HEK293T (cell line): ENCODE results near the gene SCNN1A.

Experiments used
- CTCF ChIA-PET: fragments of 350-600 bp; formaldehyde crosslinking; extraction: SDS; loops from one replicate; lab custom pipeline; 2021; ENCODE audit warnings: antibody characterized with exemption, inconsistent platforms; lab: Yijun Ruan, JAX
- POLR2A ChIA-PET: fragments of 350-600 bp; formaldehyde crosslinking; extraction: SDS; loops from one replicate; lab custom pipeline; 2020; ENCODE audit warnings: antibody characterized with exemption, inconsistent platforms; lab: Yijun Ruan, JAX
- DNase-seq: peaks from one replicate; pipeline ENCODE4 v3.0.0; 2012; ENCODE audit warnings: mixed read lengths; ENCODE audit errors: extremely low spot score
- ARNT ChIP-seq: fragments of 450-650 bp; IDR thresholded peaks from 2 replicates; pipeline ENCODE4 v1.6.1; 2017; ENCODE audit warnings: mild to moderate bottlenecking
- BHLHE40 ChIP-seq: fragments of 450-650 bp; IDR thresholded peaks from 2 replicates; pipeline ENCODE4 v1.6.1; 2016; ENCODE audit warnings: mild to moderate bottlenecking, moderate library complexity, borderline replicate concordance
- CTBP1 ChIP-seq: fragments of 450-650 bp; IDR thresholded peaks from 2 replicates; pipeline ENCODE4 v1.6.1; 2016; ENCODE audit warnings: borderline replicate concordance
- ELF4 ChIP-seq: fragments of 450-650 bp; IDR thresholded peaks from 2 replicates; pipeline ENCODE4 v1.6.1; 2017; ENCODE audit warnings: antibody characterized with exemption
- FOXA1 ChIP-seq: fragments of 450-650 bp; IDR thresholded peaks from 2 replicates; pipeline ENCODE4 v1.6.1; 2016; ENCODE audit warnings: mild to moderate bottlenecking
- FOXK2 ChIP-seq: fragments of 450-650 bp; IDR thresholded peaks from 2 replicates; pipeline ENCODE4 v1.6.1; 2016; ENCODE audit warnings: mild to moderate bottlenecking
- FOXM1 ChIP-seq: fragments of 450-650 bp; IDR thresholded peaks from 2 replicates; pipeline ENCODE4 v1.6.1; 2017; ENCODE audit warnings: mild to moderate bottlenecking, borderline replicate concordance
- HDGF ChIP-seq: fragments of 450-650 bp; IDR thresholded peaks from 2 replicates; pipeline ENCODE4 v1.6.1; 2017; ENCODE audit warnings: antibody characterized with exemption, borderline replicate concordance
- L3MBTL2 ChIP-seq: fragments of 450-650 bp; conservative IDR thresholded peaks from 2 replicates; pipeline ENCODE4 v1.6.1; 2016; ENCODE audit warnings: mild to moderate bottlenecking
- LEF1 ChIP-seq: fragments of 450-650 bp; IDR thresholded peaks from 2 replicates; pipeline ENCODE4 v1.6.1; 2017; ENCODE audit warnings: mild to moderate bottlenecking, borderline replicate concordance
- NFRKB ChIP-seq: fragments of 450-650 bp; IDR thresholded peaks from 2 replicates; pipeline ENCODE4 v1.6.1; 2016; ENCODE audit warnings: mild to moderate bottlenecking, moderate library complexity
- SP1 ChIP-seq: fragments of 450-650 bp; IDR thresholded peaks from 2 replicates; pipeline ENCODE4 v1.6.1; 2017
- SUZ12 ChIP-seq: fragments of 450-650 bp; IDR thresholded peaks from 2 replicates; pipeline ENCODE4 v1.6.1; 2016; ENCODE audit warnings: mild to moderate bottlenecking
- TARDBP ChIP-seq: fragments of 450-650 bp; IDR thresholded peaks from 2 replicates; pipeline ENCODE4 v1.6.1; 2016
- ZNF384 ChIP-seq: fragments of 450-650 bp; IDR thresholded peaks from 2 replicates; pipeline ENCODE4 v1.6.1; 2016
- TF ChIP-seq, protein P1 (sequence below): fragments of 450-650 bp; IDR thresholded peaks from 2 replicates; pipeline ENCODE4 v1.6.1; 2016

The SCNN1A gene

DNA sequence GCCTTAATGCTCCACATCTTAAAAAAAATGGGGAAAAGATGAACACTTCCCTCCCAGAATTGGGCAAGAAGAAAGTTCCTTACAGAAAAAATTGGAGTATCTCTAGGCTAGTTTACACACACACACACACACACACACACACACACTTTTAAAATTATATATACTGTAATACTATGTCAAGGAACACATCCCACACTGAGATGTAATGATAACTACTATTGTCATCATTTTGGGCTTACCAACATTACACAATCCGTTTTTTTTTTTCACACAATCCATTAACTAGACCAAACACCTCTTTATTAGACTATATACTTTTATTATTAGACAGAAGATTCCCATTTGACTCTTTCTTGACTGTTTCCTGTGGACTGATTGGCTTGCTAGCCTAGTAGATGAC, 11.1 kb upstream of the SCNN1A start:
- DNase-seq = no peak
- ChIA-PET CTCF (no interaction called here), POLR2A (no interaction called here)
- TF ChIP-seq, protein P1, sequence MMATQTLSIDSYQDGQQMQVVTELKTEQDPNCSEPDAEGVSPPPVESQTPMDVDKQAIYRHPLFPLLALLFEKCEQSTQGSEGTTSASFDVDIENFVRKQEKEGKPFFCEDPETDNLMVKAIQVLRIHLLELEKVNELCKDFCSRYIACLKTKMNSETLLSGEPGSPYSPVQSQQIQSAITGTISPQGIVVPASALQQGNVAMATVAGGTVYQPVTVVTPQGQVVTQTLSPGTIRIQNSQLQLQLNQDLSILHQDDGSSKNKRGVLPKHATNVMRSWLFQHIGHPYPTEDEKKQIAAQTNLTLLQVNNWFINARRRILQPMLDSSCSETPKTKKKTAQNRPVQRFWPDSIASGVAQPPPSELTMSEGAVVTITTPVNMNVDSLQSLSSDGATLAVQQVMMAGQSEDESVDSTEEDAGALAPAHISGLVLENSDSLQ = no peak
- no peak for TF ChIP-seq ARNT
- TF ChIP-seq TARDBP = no peak
- TF ChIP-seq FOXM1 = no peak

DNA sequence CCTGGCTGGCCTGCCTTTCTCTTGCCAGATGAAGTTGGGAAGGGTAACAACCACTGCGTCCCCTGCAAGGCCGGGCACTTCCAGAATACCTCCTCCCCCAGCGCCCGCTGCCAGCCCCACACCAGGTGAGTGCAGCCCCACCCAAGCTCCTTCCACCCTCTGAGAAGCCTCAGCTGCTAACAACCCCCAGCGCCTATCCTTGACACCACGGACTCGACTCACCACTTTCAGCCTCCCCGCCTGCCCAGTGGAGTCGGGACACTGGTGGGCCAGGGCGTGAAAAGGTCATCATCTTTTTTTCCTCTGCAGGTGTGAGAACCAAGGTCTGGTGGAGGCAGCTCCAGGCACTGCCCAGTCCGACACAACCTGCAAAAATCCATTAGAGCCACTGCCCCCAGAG, 10.7 kb upstream of the SCNN1A start:
- no peak for DNase-seq
- ChIA-PET POLR2A (interaction anchor here (1.1 kb wide), 1 partner anchor 85 kb away, joined by 4 read pairs; the partner anchor contains the start of gene VAMP1), CTCF (interaction anchor here (1.2 kb wide), 1 partner anchor 29 kb away, joined by 4 read pairs; no protein-coding TSS in a partner anchor)
- TF ChIP-seq CTBP1 = no peak

DNA sequence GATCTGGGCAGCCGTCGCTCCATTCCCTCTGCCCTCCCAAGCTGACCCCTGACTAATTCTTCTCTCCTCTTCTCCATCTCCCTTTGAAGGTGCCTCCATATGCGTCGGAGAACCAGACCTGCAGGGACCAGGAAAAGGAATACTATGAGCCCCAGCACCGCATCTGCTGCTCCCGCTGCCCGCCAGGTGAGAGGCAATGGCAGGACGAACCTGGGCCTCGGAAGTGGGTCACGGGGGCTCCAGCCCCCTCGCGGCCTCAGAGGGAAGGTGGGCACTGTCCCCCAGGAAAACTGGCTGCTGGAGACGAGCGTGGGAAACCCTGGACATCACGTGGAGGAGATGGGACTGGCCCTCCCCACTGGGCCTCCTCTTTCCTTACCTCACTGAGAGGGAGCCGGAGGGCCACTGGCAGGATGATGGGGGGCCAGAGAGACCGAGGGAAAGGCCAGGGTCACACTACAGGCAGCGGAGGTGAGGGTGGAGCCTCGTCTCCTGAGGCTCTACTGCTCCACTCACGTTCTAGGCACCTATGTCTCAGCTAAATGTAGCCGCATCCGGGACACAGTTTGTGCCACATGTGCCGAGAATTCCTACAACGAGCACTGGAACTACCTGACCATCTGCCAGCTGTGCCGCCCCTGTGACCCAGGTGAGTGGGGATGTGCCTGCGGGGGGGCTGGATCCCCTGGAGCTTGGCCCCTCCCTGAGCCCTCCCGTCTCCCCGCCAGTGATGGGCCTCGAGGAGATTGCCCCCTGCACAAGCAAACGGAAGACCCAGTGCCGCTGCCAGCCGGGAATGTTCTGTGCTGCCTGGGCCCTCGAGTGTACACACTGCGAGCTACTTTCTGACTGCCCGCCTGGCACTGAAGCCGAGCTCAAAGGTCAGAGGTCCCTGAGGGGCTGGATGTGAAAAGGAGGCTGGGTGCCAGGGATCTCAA, 9.4 kb upstream of the SCNN1A start:
- no peak for TF ChIP-seq NFRKB
- no peak for TF ChIP-seq CTBP1
- no peak for TF ChIP-seq SP1
- TF ChIP-seq ZNF384 = no peak
- TF ChIP-seq FOXA1 = no peak
- no peak for TF ChIP-seq ARNT
- POLR2A ChIA-PET = interaction anchor here (1.1 kb wide), 1 partner anchor 86 kb away, joined by 4 read pairs; the partner anchor contains the start of gene VAMP1
- CTCF ChIA-PET = interaction anchor here (1.2 kb wide), 1 partner anchor 27 kb away, joined by 4 read pairs; no protein-coding TSS in a partner anchor
- no peak for DNase-seq

DNA sequence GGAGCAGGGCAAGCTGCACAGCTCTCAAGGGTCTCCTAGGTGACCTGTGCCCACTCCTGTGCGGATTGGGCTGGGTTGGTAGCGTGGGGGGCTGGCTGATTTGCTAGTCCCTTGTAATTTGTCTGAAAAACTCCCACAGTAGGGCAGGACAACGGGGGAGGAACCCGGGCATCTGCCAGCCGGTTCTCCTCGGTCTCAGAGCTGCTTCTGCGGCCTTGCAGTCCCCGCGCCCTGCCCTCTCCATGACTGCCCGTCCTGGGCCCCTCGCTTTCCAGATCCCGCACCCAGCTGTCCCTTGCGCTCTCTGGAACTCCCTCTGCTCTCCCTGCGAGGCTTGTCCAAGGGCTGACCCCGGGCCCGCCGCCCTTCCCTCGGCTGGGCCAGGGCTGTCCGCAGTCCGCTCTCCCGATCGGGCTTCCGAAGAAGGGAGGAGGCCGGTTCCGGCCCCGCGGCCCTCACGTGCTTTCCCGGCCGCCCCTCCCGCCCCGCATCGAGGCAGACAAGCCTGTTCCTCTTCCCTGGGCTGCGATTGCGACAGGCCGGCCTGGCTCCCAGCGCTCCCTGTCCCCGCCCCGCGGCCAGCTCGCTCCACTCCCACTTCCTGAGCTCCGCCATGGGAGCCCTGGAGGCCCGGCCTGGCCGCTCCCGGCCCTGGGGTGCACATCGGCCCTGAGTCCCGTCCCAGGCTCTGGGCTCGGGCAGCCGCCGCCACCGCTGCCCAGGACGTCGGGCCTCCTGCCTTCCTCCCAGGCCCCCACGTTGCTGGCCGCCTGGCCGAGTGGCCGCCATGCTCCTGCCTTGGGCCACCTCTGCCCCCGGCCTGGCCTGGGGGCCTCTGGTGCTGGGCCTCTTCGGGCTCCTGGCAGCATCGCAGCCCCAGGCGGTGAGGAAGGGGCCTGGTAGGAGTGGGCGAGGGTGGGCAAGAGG, 8.5 kb upstream of the SCNN1A start, which contains the start of gene LTBR:
TSS of gene LTBR (plus strand) at position 591 of the 927 bp plus-strand sequence. CDS start at position 788, 197 bp downstream.
- POLR2A ChIA-PET = interaction anchor here (1.2 kb wide), 1 partner anchor 87 kb away, joined by 4 read pairs; the partner anchor contains the start of gene VAMP1
- CTCF ChIA-PET = no interaction called here
- DNase-seq = no peak
- TF ChIP-seq LEF1 (no peak), CTBP1 (no peak), SUZ12 (no peak), BHLHE40 (no peak), FOXM1 (no peak), HDGF (no peak), ELF4 (no peak)

DNA sequence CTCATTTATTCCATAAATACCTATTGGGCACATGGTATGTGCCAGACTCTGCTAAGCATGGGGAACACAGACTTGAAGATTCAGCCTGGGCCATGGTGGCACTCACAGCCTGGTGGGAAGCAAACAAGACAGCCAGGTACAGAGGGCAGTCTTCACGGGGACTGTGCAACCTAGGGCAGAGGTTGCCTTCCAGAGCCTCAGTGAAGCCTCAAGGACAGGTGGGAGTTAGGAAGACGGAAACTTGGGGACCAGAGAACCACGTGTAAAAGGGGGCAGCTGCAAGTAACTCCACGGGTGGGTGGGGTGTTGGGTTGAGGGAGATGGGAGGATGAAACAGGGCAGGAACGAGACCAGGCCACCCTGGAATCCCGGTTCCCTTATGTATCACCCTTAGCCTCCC, 7.6 kb upstream of the SCNN1A start:
- CTCF ChIA-PET = interaction anchor here (0.8 to 1.0 kb wide), 2 partner anchors 17 to 19 kb away, joined by 3 read pairs; no protein-coding TSS in a partner anchor
- TF ChIP-seq CTBP1 (no peak), ARNT (no peak), FOXA1 (no peak), FOXK2 (no peak), FOXM1 (no peak), SUZ12 (no peak), ZNF384 (no peak), TARDBP (no peak), HDGF (no peak), ELF4 (no peak), NFRKB (no peak), LEF1 (no peak), L3MBTL2 (no peak), SP1 (no peak), BHLHE40 (no peak)
- TF ChIP-seq, protein P1 = no peak
- POLR2A ChIA-PET = interaction anchor here (1.2 to 2.6 kb wide), 2 partner anchors 12 to 87 kb away, joined by 4 to 5 read pairs; partner anchors contain the start of gene VAMP1
- no peak for DNase-seq

DNA sequence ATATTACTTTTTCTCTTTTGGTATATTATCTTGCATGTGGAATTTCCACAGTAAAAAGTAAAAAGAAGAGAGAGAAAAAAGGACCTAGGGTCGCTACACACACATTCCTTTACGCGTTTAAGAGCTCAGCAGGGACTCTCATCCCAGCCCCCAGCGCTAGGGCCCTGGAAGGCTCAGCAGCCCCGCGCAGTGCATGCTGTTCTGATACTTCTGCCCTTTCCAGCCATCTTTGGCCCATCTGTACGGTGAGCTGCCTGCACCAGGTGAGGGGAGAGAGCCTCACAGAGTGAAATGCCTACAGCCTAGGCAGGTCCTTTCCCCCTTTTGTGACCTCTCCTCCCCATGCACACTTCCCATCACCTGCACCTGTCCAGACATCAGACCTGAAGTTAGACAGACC, 7.0 kb upstream of the SCNN1A start:
- no peak for DNase-seq
- TF ChIP-seq ZNF384 = no peak
- no peak for TF ChIP-seq CTBP1
- TF ChIP-seq FOXM1 = no peak
- TF ChIP-seq HDGF = no peak
- TF ChIP-seq ARNT = no peak
- no peak for TF ChIP-seq SP1
- no peak for TF ChIP-seq ELF4
- CTCF ChIA-PET = interaction anchor here (0.8 to 1.0 kb wide), 2 partner anchors 18 to 19 kb away, joined by 3 read pairs; no protein-coding TSS in a partner anchor
- POLR2A ChIA-PET = interaction anchor here (1.1 to 2.6 kb wide), 3 partner anchors 10 to 88 kb away, joined by 3 to 5 read pairs (median 4); partner anchors contain the start of gene VAMP1
